GM12878 (cell line): ENCODE measurements around the gene PRSS8. TPM values are rescaled to one million over a fixed set of nuclear protein-coding genes. Genes with fewer than 3 reads are reported as not detected.

ENCODE experiments used
- ATAC-seq: fragments of 200-7000 bp; cut with Tn5 transposase; 3 replicates; pipeline ENCODE4 v1.9.1; 2020; ENCODE audit warnings: mild to moderate bottlenecking, moderate library complexity
- BruUV-seq: library from RNA; stranded (reverse); fragments of 400-500 nt; replicated peaks from 2 replicates; lab custom pipeline; 2021; lab: Mats Ljungman, UMichigan
- CTCF ChIA-PET: fragments of 300-600 bp; sonication (Branson Sonifier 250); formaldehyde crosslinking; extraction: SDS; loops from one replicate; lab custom pipeline; 2021; ENCODE audit warnings: inconsistent platforms; lab: Yijun Ruan, JAX
- POLR2A ChIA-PET: fragments of 350-600 bp; formaldehyde crosslinking; extraction: SDS; loops from one replicate; lab custom pipeline; 2021; ENCODE audit warnings: inconsistent platforms; lab: Charles Lee
- RAD21 ChIA-PET: fragments of 300-600 bp; sonication (Branson Sonifier 250); formaldehyde crosslinking; loops from one replicate; lab custom pipeline; 2023; ENCODE audit warnings: antibody characterized with exemption; ENCODE audit not compliant: unreplicated experiment; lab: Charles Lee
- SMC1A ChIA-PET: fragments of 300-600 bp; sonication (Branson Sonifier 250); formaldehyde crosslinking; loops from one replicate; lab custom pipeline; 2023; ENCODE audit not compliant: unreplicated experiment, uncharacterized antibody; lab: Charles Lee
- DNase-seq: peaks from one replicate; pipeline ENCODE4 v3.0.0-alpha.2; 2011; ENCODE audit warnings: low read depth, low spot score
- FAIRE-seq: peaks from 3 replicates; lab custom pipeline; 2011; peaks lifted over from hg19 to GRCh38; lab: Jason Lieb, UNC
- H2AFZ ChIP-seq: 2 replicates; pipeline ENCODE4 v1.6.0; 2011; ENCODE audit warnings: low read depth, low read length, control low read depth; ENCODE audit not compliant: control insufficient read depth
- H3K27ac ChIP-seq: 2 replicates; pipeline ENCODE4 v1.5.1; 2011; ENCODE audit warnings: control low read depth; ENCODE audit not compliant: control insufficient read depth, insufficient read depth
- H3K27me3 ChIP-seq, 2 experiments: replicated peaks in 1 of 2; 2 replicates each; pipeline versions ENCODE4 v1.6.0 to v1.6.1; 2011; ENCODE audit warnings: low read length in 1 of 2; ENCODE audit not compliant: control insufficient read depth in 2 of 2, insufficient read depth in 2 of 2
- H3K36me3 ChIP-seq, 2 experiments: 2 replicates each; pipeline ENCODE4 v1.5.1; 2011; ENCODE audit warnings: low read length in 1 of 2; ENCODE audit not compliant: control insufficient read depth in 2 of 2, insufficient read depth in 2 of 2
- H3K4me1 ChIP-seq: 2 replicates; pipeline ENCODE4 v1.6.1; 2011; ENCODE audit warnings: mild to moderate bottlenecking, low read length, moderate library complexity, mixed read lengths; ENCODE audit not compliant: control insufficient read depth, insufficient read depth
- H3K4me2 ChIP-seq: 2 replicates; pipeline ENCODE4 v1.6.0; 2011; ENCODE audit warnings: control low read depth; ENCODE audit not compliant: control insufficient read depth, insufficient read depth
- H3K4me3 ChIP-seq: fragments of 200-600 bp; sonication (generic); 2 replicates; pipeline ENCODE4 v1.5.1; 2016
- H3K79me2 ChIP-seq: 2 replicates; pipeline ENCODE4 v1.6.0; 2011; ENCODE audit warnings: low read length; ENCODE audit not compliant: control insufficient read depth, insufficient read depth
- H3K9ac ChIP-seq: 2 replicates; pipeline ENCODE4 v1.8.0; 2011; ENCODE audit warnings: low read length, control low read depth, mixed read lengths; ENCODE audit not compliant: control insufficient read depth, insufficient read depth
- H3K9me3 ChIP-seq: replicated peaks from 3 replicates; pipeline ENCODE4 v1.5.1; 2011; ENCODE audit warnings: mild to moderate bottlenecking, low read length; ENCODE audit not compliant: control insufficient read depth, insufficient read depth
- H4K20me1 ChIP-seq: 2 replicates; pipeline ENCODE4 v1.6.0; 2011; ENCODE audit not compliant: control insufficient read depth, insufficient read depth
- PBX3 ChIP-seq: IDR thresholded peaks from 2 replicates; pipeline ENCODE4 v1.6.1; 2011; ENCODE audit warnings: mild to moderate bottlenecking, low read depth, low read length, moderate library complexity; ENCODE audit not compliant: insufficient replicate concordance
- ZNF622 ChIP-seq: fragments of 450-650 bp; IDR thresholded peaks from 2 replicates; pipeline ENCODE4 v1.6.1; 2017; ENCODE audit warnings: mild to moderate bottlenecking, inconsistent platforms
- WGBS: methylation state at CpG from one replicate; pipeline ENCODE4 v1.1.6; 2016; ENCODE audit warnings: low lambda C conversion rate; ENCODE audit not compliant: insufficient replicate concordance, insufficient coverage; ENCODE audit errors: missing lambda C conversion rate; 5-methylcytosine and 5-hydroxymethylcytosine counted together
- in situ Hi-C: fragments of 300-500 bp; cut with MboI; formaldehyde crosslinking; loops from 9 replicates; pipeline ENCODE4 v1.14.3; 2018; ENCODE audit warnings: mixed read lengths
- intact Hi-C: fragments of 100-400 bp; cut with micrococcal nuclease; formaldehyde crosslinking; loops from one replicate; pipeline ENCODE4 v1.14.2; 2022; ENCODE audit not compliant: unreplicated experiment
- polyA plus RNA-seq, 11 experiments: library from polyadenylated mRNA; depleted of rRNA in 4 of 11; unstranded in 6 of 11; stranded (reverse) in 5 of 11; fragments of >200 nt; fragmentation: Nextera tagmentation in 4 of 11; fragmentation: Illumina TruSeq in 1 of 11; extraction: Ambion mirVana in 4 of 11; extraction: Trizol in 1 of 11; gene quantifications; 1 replicate in 1 of 11; 2 replicates in 10 of 11; pipeline versions ENCODE4 v1.2.1 to v1.2.3, GENCODE V29; 2011 to 2016; ENCODE audit warnings: inconsistent platforms in 2 of 11, missing spikeins in 2 of 11, low read depth in 1 of 11
- total RNA-seq, 4 experiments: library from RNA; depleted of rRNA in 3 of 4; stranded (reverse); fragments of >200 nt in 3 of 4; fragmentation: Illumina TruSeq in 1 of 4; extraction: Trizol in 1 of 4; gene quantifications; 2 replicates each; pipeline versions ENCODE4 v1.2.1 to v1.2.3, GENCODE V29; 2013 to 2021
- TF ChIP-seq, protein P1 (sequence below): fragments of 450-650 bp; formaldehyde crosslinking; IDR thresholded peaks from 2 replicates; pipeline ENCODE4 v1.4.0; 2022; ENCODE audit warnings: mild to moderate bottlenecking, moderate library complexity

Gene PRSS8
- total and polyA plus RNA-seq, 10 of the 15 experiments (the other 5 are each of a cell fraction or from before 2014, with no cell fraction given) = 0.33 to 0.58 TPM; not detected in 8

DNA sequence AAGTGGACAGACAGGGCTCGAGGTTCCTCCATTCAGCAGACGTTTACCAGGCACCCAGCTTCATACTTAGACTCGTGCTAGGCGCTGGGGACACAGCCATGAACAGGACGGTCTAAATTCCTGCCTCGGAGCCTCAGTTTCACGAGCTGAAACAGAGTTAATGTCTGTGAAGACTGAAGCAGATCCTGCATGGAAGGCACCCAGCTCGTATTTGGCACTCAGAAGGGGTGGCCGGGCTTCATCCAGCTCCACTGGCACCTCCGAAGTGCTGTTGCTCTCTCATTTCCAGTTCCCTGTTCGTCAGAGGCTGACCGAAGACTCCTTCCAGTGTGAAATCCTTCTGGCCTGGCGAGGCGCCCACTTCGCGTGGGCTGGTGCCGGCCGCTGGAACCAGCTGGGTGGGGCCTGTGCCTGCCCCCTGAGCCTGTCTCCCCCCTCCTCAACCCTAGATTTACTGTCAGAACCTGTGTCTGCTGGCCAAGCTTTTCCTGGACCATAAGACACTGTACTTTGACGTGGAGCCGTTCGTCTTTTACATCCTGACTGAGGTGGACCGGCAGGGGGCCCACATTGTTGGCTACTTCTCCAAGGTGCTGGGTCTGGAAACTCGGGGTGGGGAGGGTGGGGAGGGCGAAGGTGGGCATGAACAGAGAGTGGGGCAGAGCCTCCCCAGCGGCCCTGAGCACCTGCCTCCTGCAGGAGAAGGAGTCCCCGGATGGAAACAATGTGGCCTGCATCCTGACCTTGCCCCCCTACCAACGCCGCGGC is 5.8 kb downstream of the PRSS8 start:
- ChIA-PET CTCF (interaction anchor here (0.8 to 1.7 kb wide), 2 partner anchors 9 to 12 kb away, joined by 5 to 6 read pairs; no protein-coding TSS in a partner anchor), RAD21 (interaction anchor here (0.5 kb wide), 1 partner anchor 35 kb away, joined by 3 read pairs; the partner anchor contains the start of gene VKORC1), SMC1A (no interaction called here), POLR2A (interaction anchor here (0.6 kb wide), 1 partner anchor 160 kb away, joined by 3 read pairs; no protein-coding TSS in a partner anchor)
- no peaks in the 10 kb centered on the region for H3K9me3 ChIP-seq
- no TSS peak for BruUV-seq
- H3K4me1 ChIP-seq = no peaks in the 10 kb centered on the region
- H3K79me2 ChIP-seq = no peaks in the 10 kb centered on the region
- no peak overlapping the region for H3K4me3 ChIP-seq
- TF ChIP-seq, protein P1, sequence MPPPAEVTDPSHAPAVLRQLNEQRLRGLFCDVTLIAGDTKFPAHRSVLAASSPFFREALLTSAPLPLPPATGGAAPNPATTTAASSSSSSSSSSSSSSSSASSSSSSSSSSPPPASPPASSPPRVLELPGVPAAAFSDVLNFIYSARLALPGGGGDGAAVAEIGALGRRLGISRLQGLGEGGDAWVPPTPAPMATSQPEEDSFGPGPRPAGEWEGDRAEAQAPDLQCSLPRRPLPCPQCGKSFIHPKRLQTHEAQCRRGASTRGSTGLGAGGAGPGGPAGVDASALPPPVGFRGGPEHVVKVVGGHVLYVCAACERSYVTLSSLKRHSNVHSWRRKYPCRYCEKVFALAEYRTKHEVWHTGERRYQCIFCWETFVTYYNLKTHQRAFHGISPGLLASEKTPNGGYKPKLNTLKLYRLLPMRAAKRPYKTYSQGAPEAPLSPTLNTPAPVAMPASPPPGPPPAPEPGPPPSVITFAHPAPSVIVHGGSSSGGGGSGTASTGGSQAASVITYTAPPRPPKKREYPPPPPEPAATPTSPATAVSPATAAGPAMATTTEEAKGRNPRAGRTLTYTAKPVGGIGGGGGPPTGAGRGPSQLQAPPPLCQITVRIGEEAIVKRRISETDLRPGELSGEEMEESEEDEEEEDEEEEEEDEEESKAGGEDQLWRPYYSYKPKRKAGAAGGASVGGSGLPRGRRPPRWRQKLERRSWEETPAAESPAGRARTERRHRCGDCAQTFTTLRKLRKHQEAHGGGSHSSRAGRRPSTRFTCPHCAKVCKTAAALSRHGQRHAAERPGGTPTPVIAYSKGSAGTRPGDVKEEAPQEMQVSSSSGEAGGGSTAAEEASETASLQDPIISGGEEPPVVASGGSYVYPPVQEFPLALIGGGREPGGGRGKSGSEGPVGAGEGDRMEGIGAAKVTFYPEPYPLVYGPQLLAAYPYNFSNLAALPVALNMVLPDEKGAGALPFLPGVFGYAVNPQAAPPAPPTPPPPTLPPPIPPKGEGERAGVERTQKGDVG (CRISPR knock-in tag) = no peak
- TF ChIP-seq PBX3 (no peak), ZNF622 (no peak)
- H3K27me3 ChIP-seq = no peaks in the 10 kb centered on the region
- intact Hi-C loops (no loop called here), in situ Hi-C loops (no loop called here)
- no peaks in the 10 kb centered on the region for H4K20me1 ChIP-seq
- H3K4me2 ChIP-seq = no peak overlapping the region
- H3K27ac ChIP-seq = no peak overlapping the region
- FAIRE-seq (no peak), DNase-seq (no peak), ATAC-seq (no peak)
- no peak overlapping the region for H3K9ac ChIP-seq
- no peak overlapping the region for H2AFZ ChIP-seq
- WGBS = 87% methylated on average over 23 of the region's 29 CpGs
- no peaks in the 10 kb centered on the region; a peak in 2 of 4 replicates for H3K36me3 ChIP-seq
